ENCODE data around the gene RNASE4. TPM values are rescaled to one million over a fixed set of nuclear protein-coding genes. Genes with fewer than 3 reads are reported as not detected.

The RNASE4 gene
- polyA plus RNA-seq, 1 donor (not counting 4 experiments of a cell fraction or from before 2014, with no cell fraction given), result 5.5 TPM

DNA sequence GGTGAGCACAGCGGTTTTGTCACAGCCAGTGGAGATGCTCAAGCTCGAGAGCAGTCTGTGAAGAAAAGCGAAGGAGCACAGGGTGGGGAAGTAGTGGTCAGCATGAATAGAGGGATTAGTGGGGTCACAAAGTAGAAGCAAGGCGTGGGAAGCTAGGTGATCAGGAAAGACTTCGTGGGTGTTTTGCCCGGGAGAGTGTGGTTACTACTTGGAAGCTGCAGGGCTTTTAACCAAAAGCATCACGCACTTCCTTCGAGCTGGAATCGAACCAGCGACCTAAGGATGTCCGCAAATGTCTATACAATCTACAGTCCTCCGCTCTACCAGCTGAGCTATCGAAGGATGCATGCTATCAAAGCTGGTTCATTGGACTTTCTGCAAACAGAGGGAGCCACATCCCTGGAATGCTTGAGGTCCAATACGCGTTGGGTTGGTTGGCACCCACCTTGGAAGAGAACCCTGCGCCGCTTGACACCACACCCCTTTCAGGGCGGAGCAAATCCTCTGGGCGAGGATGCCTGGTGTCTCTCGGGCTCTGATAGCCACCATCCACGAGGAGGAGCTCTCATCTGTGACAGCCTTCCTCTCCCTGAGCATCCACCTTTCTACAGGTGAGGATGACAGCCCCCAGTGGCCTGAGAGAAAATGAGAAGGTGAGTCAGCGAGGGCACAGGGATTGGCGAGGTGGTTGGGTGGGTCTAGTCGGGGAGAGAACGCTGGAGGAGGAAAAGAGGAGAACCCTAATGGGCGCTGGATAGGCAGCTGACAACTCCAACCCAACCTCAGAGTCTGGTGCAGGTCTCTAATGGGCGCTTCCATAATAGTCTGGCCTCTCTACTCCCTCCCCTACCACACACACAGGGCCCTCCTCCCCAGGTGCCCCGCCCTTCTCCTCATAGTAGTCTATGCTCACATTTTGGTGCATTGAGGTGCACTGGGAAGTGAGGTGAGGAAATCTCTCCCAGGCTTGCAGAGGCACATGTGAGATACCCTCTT lies 26.8 kb upstream of the RNASE4 start:
- no peaks in the 10 kb centered on the region for H3K9me3 ChIP-seq (ENCODE audit: control insufficient read depth, low read depth, low read length)
- peak; percentile 76 for DNase-seq (ENCODE audit: low read depth, low spot score)
- no peak overlapping the region for H3K9ac ChIP-seq (ENCODE audit: control insufficient read depth, extremely low read depth, insufficient read depth, low read length)
- H3K36me3 ChIP-seq (ENCODE audit: control insufficient read depth in 2 of 2, extremely low read depth in 1 of 2, insufficient read depth in 2 of 2, low read length in 2 of 2), result no peaks in the 10 kb centered on the region
- peak overlapping the region; percentile 8 to 41 (median 29) for H3K4me3 ChIP-seq (ENCODE audit: control insufficient read depth in 2 of 3, extremely low read depth in 1 of 3, insufficient read depth in 2 of 3, low read depth in 1 of 3, low read length in 3 of 3)
- no peaks in the 10 kb centered on the region for H3K9me1 ChIP-seq (ENCODE audit: control insufficient read depth, extremely low read depth, insufficient read depth, low read length)
- TF ChIP-seq EZH2 (IDR thresholded peaks at IDR 0.05; ENCODE audit: low read length), result no peak
- TF ChIP-seq, protein P1, sequence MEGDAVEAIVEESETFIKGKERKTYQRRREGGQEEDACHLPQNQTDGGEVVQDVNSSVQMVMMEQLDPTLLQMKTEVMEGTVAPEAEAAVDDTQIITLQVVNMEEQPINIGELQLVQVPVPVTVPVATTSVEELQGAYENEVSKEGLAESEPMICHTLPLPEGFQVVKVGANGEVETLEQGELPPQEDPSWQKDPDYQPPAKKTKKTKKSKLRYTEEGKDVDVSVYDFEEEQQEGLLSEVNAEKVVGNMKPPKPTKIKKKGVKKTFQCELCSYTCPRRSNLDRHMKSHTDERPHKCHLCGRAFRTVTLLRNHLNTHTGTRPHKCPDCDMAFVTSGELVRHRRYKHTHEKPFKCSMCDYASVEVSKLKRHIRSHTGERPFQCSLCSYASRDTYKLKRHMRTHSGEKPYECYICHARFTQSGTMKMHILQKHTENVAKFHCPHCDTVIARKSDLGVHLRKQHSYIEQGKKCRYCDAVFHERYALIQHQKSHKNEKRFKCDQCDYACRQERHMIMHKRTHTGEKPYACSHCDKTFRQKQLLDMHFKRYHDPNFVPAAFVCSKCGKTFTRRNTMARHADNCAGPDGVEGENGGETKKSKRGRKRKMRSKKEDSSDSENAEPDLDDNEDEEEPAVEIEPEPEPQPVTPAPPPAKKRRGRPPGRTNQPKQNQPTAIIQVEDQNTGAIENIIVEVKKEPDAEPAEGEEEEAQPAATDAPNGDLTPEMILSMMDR (optimal IDR thresholded peaks at IDR 0.05 in 1 of 3, IDR thresholded peaks at IDR 0.05 in 1 of 3, conservative IDR thresholded peaks at IDR 0.05 in 1 of 3; ENCODE audit: extremely low read depth in 1 of 3, insufficient read depth in 2 of 3, low read length in 3 of 3), result peak; percentile 70 to 82 (median 79)
- no peaks in the 10 kb centered on the region for H3K4me1 ChIP-seq (ENCODE audit: control insufficient read depth, extremely low read depth, insufficient read depth, low read length)
- H3K4me2 ChIP-seq (ENCODE audit: control insufficient read depth, extremely low read depth, insufficient read depth, low read depth, low read length), result peak overlapping the region; percentile 58
- peak; percentile 26 for FAIRE-seq
- no peaks in the 10 kb centered on the region for H4K20me1 ChIP-seq (ENCODE audit: control insufficient read depth, extremely low read depth, insufficient read depth, low read length)
- no peaks in the 10 kb centered on the region for H3K79me2 ChIP-seq (ENCODE audit: control insufficient read depth, insufficient read depth, low read length)
- H3K27ac ChIP-seq (ENCODE audit: control insufficient read depth, insufficient read depth, low read length), result no peak overlapping the region
- peak overlapping the region; percentile 54 for H2AFZ ChIP-seq (ENCODE audit: control insufficient read depth, low read length)
- dilution Hi-C loops (cut with MboI; ENCODE audit: extremely low pct_ligation_motif_present, low sequenced_read_pairs), result no loop called here
- peaks cover 9% of the 10 kb centered on the region for H3K27me3 ChIP-seq (ENCODE audit: control insufficient read depth, extremely low read depth, insufficient read depth, low read length)

DNA sequence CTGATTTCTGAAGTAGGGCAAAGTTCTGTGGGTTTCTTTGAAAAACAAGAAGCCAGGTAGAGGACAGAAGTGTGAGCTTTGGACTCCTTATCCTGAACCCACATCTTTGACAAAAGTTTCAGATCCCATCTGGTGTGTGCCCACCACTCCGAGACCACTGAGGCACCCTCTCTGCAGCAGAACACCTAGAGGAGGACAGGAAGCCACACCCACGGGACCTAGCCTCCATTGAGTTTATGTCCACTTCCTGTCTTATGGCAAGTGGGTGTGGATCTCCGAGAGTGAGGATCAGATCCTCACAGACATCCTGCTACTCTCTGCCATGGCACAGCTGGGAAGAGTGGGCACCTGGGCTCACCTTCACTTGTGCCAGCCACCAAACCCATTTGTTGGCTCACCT lies 26.1 kb upstream of the RNASE4 start:
- peaks cover 9% of the 10 kb centered on the region for H3K27me3 ChIP-seq (ENCODE audit: control insufficient read depth, extremely low read depth, insufficient read depth, low read length)
- dilution Hi-C loops (cut with MboI; ENCODE audit: extremely low pct_ligation_motif_present, low sequenced_read_pairs), result no loop called here
- H3K9ac ChIP-seq (ENCODE audit: control insufficient read depth, extremely low read depth, insufficient read depth, low read length), result no peak overlapping the region
- no peak for TF ChIP-seq EZH2 (IDR thresholded peaks at IDR 0.05; ENCODE audit: low read length)
- TF ChIP-seq, protein P1 (optimal IDR thresholded peaks at IDR 0.05 in 1 of 3, IDR thresholded peaks at IDR 0.05 in 1 of 3, conservative IDR thresholded peaks at IDR 0.05 in 1 of 3; ENCODE audit: extremely low read depth in 1 of 3, insufficient read depth in 2 of 3, low read length in 3 of 3), result no peak
- H3K27ac ChIP-seq (ENCODE audit: control insufficient read depth, insufficient read depth, low read length), result no peak overlapping the region
- H3K4me2 ChIP-seq (ENCODE audit: control insufficient read depth, extremely low read depth, insufficient read depth, low read depth, low read length), result peak overlapping the region; percentile 58
- no peaks in the 10 kb centered on the region for H3K9me3 ChIP-seq (ENCODE audit: control insufficient read depth, low read depth, low read length)
- DNase-seq (ENCODE audit: low read depth, low spot score) (no peak), FAIRE-seq (no peak)
- no peaks in the 10 kb centered on the region for H3K79me2 ChIP-seq (ENCODE audit: control insufficient read depth, insufficient read depth, low read length)
- no peak overlapping the region for H3K4me3 ChIP-seq (ENCODE audit: control insufficient read depth in 2 of 3, extremely low read depth in 1 of 3, insufficient read depth in 2 of 3, low read depth in 1 of 3, low read length in 3 of 3)
- H3K9me1 ChIP-seq (ENCODE audit: control insufficient read depth, extremely low read depth, insufficient read depth, low read length), result no peaks in the 10 kb centered on the region
- H3K36me3 ChIP-seq (ENCODE audit: control insufficient read depth in 2 of 2, extremely low read depth in 1 of 2, insufficient read depth in 2 of 2, low read length in 2 of 2), result no peaks in the 10 kb centered on the region
- no peak overlapping the region for H2AFZ ChIP-seq (ENCODE audit: control insufficient read depth, low read length)
- no peaks in the 10 kb centered on the region for H4K20me1 ChIP-seq (ENCODE audit: control insufficient read depth, extremely low read depth, insufficient read depth, low read length)
- H3K4me1 ChIP-seq (ENCODE audit: control insufficient read depth, extremely low read depth, insufficient read depth, low read length), result no peaks in the 10 kb centered on the region
